Suprapubic skin (tissue), 4 donors: Measurements from ENCODE around the gene ZNF683. TPM values are rescaled to one million over a fixed set of nuclear protein-coding genes. Genes with fewer than 3 reads are reported as not detected.

Experiments
- DNase-seq, 2 donors: peaks; one replicate each; pipeline ENCODE4 v3.0.0-alpha.2; 2019; ENCODE audit warnings: low spot score in 2 of 2
- H3K27ac ChIP-seq: fragments of 200-600 bp; sonication (generic); one replicate; pipeline ENCODE4 v1.5.1; 2019
- H3K27me3 ChIP-seq: fragments of 200-600 bp; sonication (generic); one replicate; pipeline ENCODE4 v1.5.1; 2019
- H3K36me3 ChIP-seq: fragments of 200-600 bp; sonication (generic); one replicate; pipeline ENCODE4 v1.5.1; 2019
- H3K4me1 ChIP-seq: fragments of 200-600 bp; sonication (generic); one replicate; pipeline ENCODE4 v1.5.1; 2019
- H3K4me3 ChIP-seq: fragments of 200-600 bp; sonication (generic); one replicate; pipeline ENCODE4 v1.5.1; 2019; ENCODE audit warnings: mild to moderate bottlenecking
- H3K9me3 ChIP-seq: fragments of 200-600 bp; sonication (generic); one replicate; pipeline ENCODE4 v1.5.1; 2019
- CTCF ChIP-seq, 2 donors: fragments of 200-600 bp in 1 of 2; fragments of 450-650 bp in 1 of 2; sonication (generic) in 1 of 2; IDR thresholded peaks; one replicate each; pipeline ENCODE4 v1.5.1; 2016 to 2019; ENCODE audit warnings: antibody characterized with exemption in 2 of 2, mild to moderate bottlenecking in 1 of 2, moderate library complexity in 1 of 2
- EP300 ChIP-seq: sonication (generic); formaldehyde crosslinking; IDR thresholded peaks from one replicate; pipeline ENCODE4 v1.6.1; 2017; ENCODE audit warnings: antibody characterized with exemption
- POLR2A ChIP-seq, 2 donors: fragments of 450-650 bp; IDR thresholded peaks; one replicate each; pipeline ENCODE4 v1.6.1; 2017; ENCODE audit warnings: antibody characterized with exemption in 2 of 2, mild to moderate bottlenecking in 2 of 2, moderate library complexity in 2 of 2
- POLR2AphosphoS5 ChIP-seq, 3 donors: sonication (generic); formaldehyde crosslinking; IDR thresholded peaks; one replicate each; pipeline ENCODE4 v1.6.1; 2017; ENCODE audit warnings: antibody characterized with exemption in 3 of 3
- WGBS: methylation state at CpG from one replicate; pipeline ENCODE4 v1.1.5; 2018; 5-methylcytosine and 5-hydroxymethylcytosine counted together
- total RNA-seq, 4 donors: library from RNA; depleted of rRNA; stranded (reverse); fragments of >200 nt; gene quantifications; one replicate each; pipeline ENCODE4 v1.1.0, GENCODE V29; 2016

The ZNF683 gene
- total RNA-seq, 4 donors from 2014 or later: not detected

DNA sequence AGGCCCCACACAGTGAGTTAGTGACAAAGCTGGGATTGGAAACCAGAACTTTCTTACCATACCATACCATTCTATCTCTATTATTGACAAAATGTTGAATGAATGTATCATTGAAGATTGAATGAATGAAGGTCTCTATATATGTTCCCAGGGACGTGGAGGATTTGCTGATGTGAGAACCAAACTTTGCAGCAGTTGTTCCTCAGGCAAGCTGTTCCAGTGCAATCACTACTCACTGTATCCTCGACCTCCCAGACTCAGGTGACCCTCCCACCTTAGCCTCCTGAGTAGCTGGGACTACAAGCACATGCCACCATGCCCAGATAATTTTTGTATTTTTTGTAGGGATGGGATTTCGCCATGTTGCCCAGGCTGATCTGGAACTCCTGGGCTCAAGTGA lies 26.5 kb upstream of the ZNF683 start:
- DNase-seq: no peak
- H3K9me3 ChIP-seq: no peaks in the 10 kb centered on the region

GRCh38 chr1:26395754-26396153 lies 23.2 kb upstream of the ZNF683 start:
- no peaks in the 10 kb centered on the region for H3K4me1 ChIP-seq
- WGBS: 83% methylated on average over 8 of the region's 8 CpGs
- no peak for DNase-seq
- no peaks in the 10 kb centered on the region for H3K9me3 ChIP-seq
- TF ChIP-seq POLR2AphosphoS5 (IDR thresholded peaks at IDR 0.05) (no peak), CTCF (IDR thresholded peaks at IDR 0.05) (no peak)
- no peak overlapping the region for H3K4me3 ChIP-seq
- no peak overlapping the region for H3K27ac ChIP-seq
- H3K36me3 ChIP-seq: no peaks in the 10 kb centered on the region
- no peaks in the 10 kb centered on the region for H3K27me3 ChIP-seq

More for the DNA sequence above, 26.5 kb upstream of the ZNF683 start:
- TF ChIP-seq CTCF (IDR thresholded peaks at IDR 0.05) (no peak), POLR2A (IDR thresholded peaks at IDR 0.05) (no peak), POLR2AphosphoS5 (IDR thresholded peaks at IDR 0.05) (no peak), EP300 (no peak)
- H3K4me3 ChIP-seq: no peak overlapping the region
- H3K36me3 ChIP-seq: no peaks in the 10 kb centered on the region
- H3K27me3 ChIP-seq: peaks cover 9% of the 10 kb centered on the region
- WGBS: 87% methylated on average over 3 of the region's 3 CpGs
- no peaks in the 10 kb centered on the region for H3K4me1 ChIP-seq
- no peak overlapping the region for H3K27ac ChIP-seq

- no peaks in the 10 kb centered on the region for H3K27me3 ChIP-seq
- no peak overlapping the region for H3K27ac ChIP-seq
- WGBS: 13% methylated on average over 3 of the region's 3 CpGs
- no peaks in the 10 kb centered on the region for H3K36me3 ChIP-seq
- H3K4me1 ChIP-seq: no peaks in the 10 kb centered on the region
- DNase-seq: no peak
- TF ChIP-seq POLR2A (IDR thresholded peaks at IDR 0.05): no peak
- H3K4me3 ChIP-seq: no peak overlapping the region
- no peaks in the 10 kb centered on the region for H3K9me3 ChIP-seq
Observed at GRCh38 chr1:26391450-26391849, 18.9 kb upstream of the ZNF683 start.

- H3K27me3 ChIP-seq: no peaks in the 10 kb centered on the region
- H3K36me3 ChIP-seq: no peaks in the 10 kb centered on the region
- no peak overlapping the region for H3K27ac ChIP-seq
- H3K4me3 ChIP-seq: no peak overlapping the region
- H3K9me3 ChIP-seq: no peaks in the 10 kb centered on the region
- H3K4me1 ChIP-seq: no peaks in the 10 kb centered on the region
- TF ChIP-seq POLR2AphosphoS5 (IDR thresholded peaks at IDR 0.05): no peak
- TF ChIP-seq CTCF (IDR thresholded peaks at IDR 0.05): no peak
- no peak for TF ChIP-seq EP300
- TF ChIP-seq POLR2A (IDR thresholded peaks at IDR 0.05): no peak
- 85% methylated on average over 4 of the region's 4 CpGs for WGBS
- DNase-seq: no peak
Observed at GRCh38 chr1:26389604-26390247, 17.2 kb upstream of the ZNF683 start.

GRCh38 chr1:26388791-26389445 lies 16.4 kb upstream of the ZNF683 start:
- no peak for TF ChIP-seq CTCF (IDR thresholded peaks at IDR 0.05)
- TF ChIP-seq EP300: no peak
- no peak for TF ChIP-seq POLR2AphosphoS5 (IDR thresholded peaks at IDR 0.05)
- TF ChIP-seq POLR2A (IDR thresholded peaks at IDR 0.05): no peak
- Histone ChIP-seq H3K27me3 (no peaks in the 10 kb centered on the region), H3K9me3 (no peaks in the 10 kb centered on the region), H3K4me1 (no peaks in the 10 kb centered on the region), H3K36me3 (no peaks in the 10 kb centered on the region), H3K27ac (no peak overlapping the region), H3K4me3 (no peak overlapping the region)
- no peak for DNase-seq
- WGBS: 74% methylated on average over 7 of the region's 7 CpGs
